Erythroblast (primary cell): ENCODE measurements around the gene GNAT2.
A peak's percentile ranks its signal among the peaks of the same experiment; 100 is the strongest.

ENCODE experiments used
- DNase-seq, 2 experiments: peaks; one replicate each; lab custom pipeline; 2025; lab: John Stamatoyannopoulos, UW
- GATA1 ChIP-seq: IDR thresholded peaks from 2 replicates; pipeline ENCODE4 v1.6.1; 2011; ENCODE audit warnings: low read depth, mild to moderate bottlenecking, control low read depth, low read length, moderate library complexity
- POLR2A ChIP-seq: IDR thresholded peaks from 2 replicates; pipeline ENCODE4 v1.6.1; 2011; ENCODE audit warnings: mild to moderate bottlenecking, low read length

The GNAT2 gene

GRCh38 chr1:109627692-109628399, 8.4 kb upstream of the GNAT2 start:
- TF ChIP-seq POLR2A (no peak), GATA1 (no peak)
- DNase-seq: no peak

- no peak for DNase-seq
- TF ChIP-seq GATA1 (no peak), POLR2A (no peak)
Measured at GRCh38 chr1:109626682-109627408, 7.4 kb upstream of the GNAT2 start.

- no peak for TF ChIP-seq GATA1
- TF ChIP-seq POLR2A: no peak
- no peak for DNase-seq
Measured at GRCh38 chr1:109625601-109626560, 6.5 kb upstream of the GNAT2 start.

GRCh38 chr1:109625176-109625575, 5.8 kb upstream of the GNAT2 start:
- no peak for DNase-seq
- TF ChIP-seq GATA1: no peak
- no peak for TF ChIP-seq POLR2A

GRCh38 chr1:109624201-109625010, 5.0 kb upstream of the GNAT2 start:
- DNase-seq: no peak
- no peak for TF ChIP-seq POLR2A
- no peak for TF ChIP-seq GATA1

GRCh38 chr1:109623601-109624161, 4.3 kb upstream of the GNAT2 start:
- TF ChIP-seq GATA1: no peak
- peak; percentile 42 to 53 for DNase-seq

- TF ChIP-seq POLR2A (no peak), GATA1 (no peak)
- DNase-seq: peak; percentile 64 to 83
Measured at GRCh38 chr1:109622895-109623294, 3.5 kb upstream of the GNAT2 start.

- TF ChIP-seq POLR2A (no peak), GATA1 (no peak)
- no peak for DNase-seq
Measured at GRCh38 chr1:109622137-109622892, 2.9 kb upstream of the GNAT2 start.

GRCh38 chr1:109621379-109622136, 2.1 kb upstream of the GNAT2 start:
- peak; percentile 27 to 49 for DNase-seq
- TF ChIP-seq GATA1: no peak
- no peak for TF ChIP-seq POLR2A

- peak; percentile 82 to 85 for DNase-seq
- TF ChIP-seq POLR2A: no peak
- TF ChIP-seq GATA1: no peak
Measured at GRCh38 chr1:109620841-109621286, 1.4 kb upstream of the GNAT2 start.

- no peak for DNase-seq
Measured at GRCh38 chr1:109620401-109620791, 980 bp upstream of the GNAT2 start.

More at GRCh38 chr1:109620401-109620791, 980 bp upstream of the GNAT2 start:
- TF ChIP-seq GATA1: no peak
- TF ChIP-seq POLR2A: no peak
